Measurements from ENCODE around the gene DYNLT1. TPM values are rescaled to one million over a fixed set of nuclear protein-coding genes. Genes with fewer than 3 reads are reported as not detected.
A peak's percentile ranks its signal among the peaks of the same experiment; 100 is the strongest.

Gene DYNLT1
- total and polyA plus RNA-seq, 2 of the 13 experiments (the other 11 are each of a cell fraction or from before 2014, with no cell fraction given): 108 to 171 TPM

- no peak for FAIRE-seq
- peak; percentile 22 for ATAC-seq
- Histone ChIP-seq H3K27ac (ENCODE audit: extremely low read length, insufficient read depth, low read length) (no peak overlapping the region), H3K27me3 (ENCODE audit: control insufficient read depth in 1 of 2, insufficient read depth in 2 of 2, low read length in 2 of 2) (peaks cover 0 to 27% of the 10 kb centered on the region in 2 experiments; a peak in 2 of 5 replicates), H3K4me2 (ENCODE audit: low read depth, low read length) (peak overlapping the region; percentile 34; the same call in 1 of the 2 replicates), H4K20me1 (ENCODE audit: insufficient read depth, low read length) (no peaks in the 10 kb centered on the region), H2AFZ (ENCODE audit: low read length) (no peak overlapping the region), H3K4me1 (ENCODE audit: insufficient read depth, low read length) (peaks cover 40% of the 10 kb centered on the region), H3K9me3 (ENCODE audit: low read length) (no peaks in the 10 kb centered on the region), H3K4me3 (replicated peaks in 1 of 3; ENCODE audit: insufficient read depth in 1 of 3, low read depth in 2 of 3, low read length in 3 of 3) (no peak overlapping the region), H3K36me3 (replicated peaks in 1 of 2; ENCODE audit: control insufficient read depth in 1 of 2, insufficient read depth in 2 of 2, low read length in 2 of 2) (no peaks in the 10 kb centered on the region), H3K9ac (ENCODE audit: insufficient read depth, low read depth, low read length) (no peak overlapping the region), H3K79me2 (ENCODE audit: insufficient read depth, low read length) (no peaks in the 10 kb centered on the region)
- 54% methylated on average over 22 of the region's 22 CpGs for WGBS (ENCODE audit: low lambda C conversion rate)
- no TSS peak for BruUV-seq (replicated peaks)
- no peak for DNase-seq (ENCODE audit: low spot score)
- in situ Hi-C loops (cut with HindIII; ENCODE audit: extremely low pct_ligation_motif_present, low pct_unique_long_range_greater_than_20kb): no loop called here
- POLR2A ChIA-PET: interaction anchor here (2.9 kb wide), 1 partner anchor 11 kb away, joined by 10 read pairs; the partner anchor contains the start of gene DYNLT1
- CTCF ChIA-PET (ENCODE audit: low intra/inter-chr PET ratio, low total read pairs): no interaction called here
- intact Hi-C loops (cut with micrococcal nuclease; ENCODE audit: unreplicated experiment): no loop called here
- no peak for TF ChIP-seq PHF20 (CRISPR knock-in tag; IDR thresholded peaks at IDR 0.05)
- no peak for TF ChIP-seq SNAPC5 (CRISPR knock-in tag; IDR thresholded peaks at IDR 0.05; ENCODE audit: borderline replicate concordance)
- TF ChIP-seq ZNF354B (CRISPR knock-in tag; IDR thresholded peaks at IDR 0.05): no peak
- TF ChIP-seq ZNF691 (CRISPR knock-in tag; IDR thresholded peaks at IDR 0.05; ENCODE audit: borderline replicate concordance, low read depth): peak; percentile 44; the same call in 1 of the 2 replicates
- no peak for TF ChIP-seq ZBTB8A (CRISPR knock-in tag; IDR thresholded peaks at IDR 0.05; ENCODE audit: borderline replicate concordance, low read depth)
- peak; percentile 78; the same call in 1 of the 2 replicates for TF ChIP-seq ZNF3 (CRISPR knock-in tag; IDR thresholded peaks at IDR 0.05)
- TF ChIP-seq TCF12 (IDR thresholded peaks at IDR 0.05): no peak
- no peak for TF ChIP-seq TCF12 (CRISPR knock-in tag; IDR thresholded peaks at IDR 0.05)
- no peak for TF ChIP-seq ZNF337 (CRISPR knock-in tag; IDR thresholded peaks at IDR 0.05; ENCODE audit: borderline replicate concordance, low read depth)
- no peak for TF ChIP-seq GZF1 (CRISPR knock-in tag; IDR thresholded peaks at IDR 0.05)
- TF ChIP-seq ZNF800 (CRISPR knock-in tag; IDR thresholded peaks at IDR 0.05): no peak
- TF ChIP-seq MNT (IDR thresholded peaks at IDR 0.05): peak; percentile 58
- TF ChIP-seq AHR (CRISPR knock-in tag; IDR thresholded peaks at IDR 0.05): no peak
- no peak for TF ChIP-seq ZNF513 (CRISPR knock-in tag; conservative IDR thresholded peaks at IDR 0.05)
- TF ChIP-seq RBAK (CRISPR knock-in tag; IDR thresholded peaks at IDR 0.05): no peak
- TF ChIP-seq SMYD3 (CRISPR knock-in tag; IDR thresholded peaks at IDR 0.05): no peak
- TF ChIP-seq IKZF1 (IDR thresholded peaks at IDR 0.05): no peak
- TF ChIP-seq NPAS2 (CRISPR knock-in tag; IDR thresholded peaks at IDR 0.05; ENCODE audit: borderline replicate concordance): no peak
- TF ChIP-seq ZNF703 (CRISPR knock-in tag; IDR thresholded peaks at IDR 0.05; ENCODE audit: borderline replicate concordance): no peak
Measured at GRCh38 chr6:158655569-158656450, 11.3 kb upstream of the DYNLT1 start.
